ENCODE results near the gene GALNT2.

Gene GALNT2

GRCh38 chr1:230135726-230136125 lies 68.7 kb downstream of the GALNT2 start:
- no peak for DNase-seq

- peak; percentile 60 for DNase-seq
These were observed 69.7 kb downstream of the GALNT2 start for GRCh38 chr1:230136453-230137336.

- peak; percentile 84 for DNase-seq
These were observed 70.3 kb downstream of the GALNT2 start for GRCh38 chr1:230137337-230137815.

- no peak for DNase-seq
These were observed 71.7 kb downstream of the GALNT2 start for GRCh38 chr1:230138561-230139239.

- DNase-seq, result no peak
These were observed 72.3 kb downstream of the GALNT2 start for GRCh38 chr1:230139315-230139714.

GRCh38 chr1:230139741-230140140 lies 72.7 kb downstream of the GALNT2 start:
- DNase-seq, result no peak

GRCh38 chr1:230140221-230141020 lies 73.4 kb downstream of the GALNT2 start:
- peak; percentile 56 for DNase-seq

GRCh38 chr1:230141021-230141648 lies 74.1 kb downstream of the GALNT2 start:
- peak; percentile 71 for DNase-seq

GRCh38 chr1:230141797-230142607 lies 75.0 kb downstream of the GALNT2 start:
- DNase-seq, result no peak

GRCh38 chr1:230142608-230143210 lies 75.7 kb downstream of the GALNT2 start:
- DNase-seq, result no peak

GRCh38 chr1:230143534-230143933 lies 76.5 kb downstream of the GALNT2 start:
- DNase-seq, result no peak

- DNase-seq, result no peak
These were observed 77.1 kb downstream of the GALNT2 start for GRCh38 chr1:230144010-230144614.

GRCh38 chr1:230144758-230145504 lies 77.9 kb downstream of the GALNT2 start:
- DNase-seq, result no peak

- no peak for DNase-seq
These were observed 78.5 kb downstream of the GALNT2 start for GRCh38 chr1:230145505-230145899.

- no peak for DNase-seq
These were observed 79.0 kb downstream of the GALNT2 start for GRCh38 chr1:230145953-230146476.

- no peak for DNase-seq
These were observed 79.7 kb downstream of the GALNT2 start for GRCh38 chr1:230146709-230147108.

GRCh38 chr1:230147253-230148125 lies 80.5 kb downstream of the GALNT2 start:
- no peak for DNase-seq

- no peak for DNase-seq
These were observed 81.2 kb downstream of the GALNT2 start for GRCh38 chr1:230148126-230148652.
